Mononuclear cell (primary cell): ENCODE data around the gene FMN1. TPM values are rescaled to one million over a fixed set of nuclear protein-coding genes. Genes with fewer than 3 reads are reported as not detected.

Experiments used
- H3K27me3 ChIP-seq: 2 replicates; pipeline ENCODE4 v1.6.0; 2011; ENCODE audit warnings: low read length, control low read depth; ENCODE audit not compliant: insufficient read depth
- H3K4me1 ChIP-seq: 2 replicates; pipeline ENCODE4 v1.5.1; 2011; ENCODE audit warnings: mild to moderate bottlenecking, low read length, control low read depth; ENCODE audit not compliant: insufficient read depth
- H3K4me3 ChIP-seq: 2 replicates; pipeline ENCODE4 v1.5.1; 2011; ENCODE audit warnings: mild to moderate bottlenecking, low read length, moderate library complexity
- H3K9me3 ChIP-seq: 2 replicates; pipeline ENCODE4 v1.5.1; 2011; ENCODE audit warnings: low read depth, mild to moderate bottlenecking, control low read depth, low read length
- total RNA-seq: library from RNA; depleted of rRNA; stranded (reverse); fragments of >200 nt; gene quantifications from one replicate; pipeline ENCODE4 v1.2.3, GENCODE V29; 2012

The FMN1 gene
- total RNA-seq, 1 donor, result 31.2 TPM

DNA sequence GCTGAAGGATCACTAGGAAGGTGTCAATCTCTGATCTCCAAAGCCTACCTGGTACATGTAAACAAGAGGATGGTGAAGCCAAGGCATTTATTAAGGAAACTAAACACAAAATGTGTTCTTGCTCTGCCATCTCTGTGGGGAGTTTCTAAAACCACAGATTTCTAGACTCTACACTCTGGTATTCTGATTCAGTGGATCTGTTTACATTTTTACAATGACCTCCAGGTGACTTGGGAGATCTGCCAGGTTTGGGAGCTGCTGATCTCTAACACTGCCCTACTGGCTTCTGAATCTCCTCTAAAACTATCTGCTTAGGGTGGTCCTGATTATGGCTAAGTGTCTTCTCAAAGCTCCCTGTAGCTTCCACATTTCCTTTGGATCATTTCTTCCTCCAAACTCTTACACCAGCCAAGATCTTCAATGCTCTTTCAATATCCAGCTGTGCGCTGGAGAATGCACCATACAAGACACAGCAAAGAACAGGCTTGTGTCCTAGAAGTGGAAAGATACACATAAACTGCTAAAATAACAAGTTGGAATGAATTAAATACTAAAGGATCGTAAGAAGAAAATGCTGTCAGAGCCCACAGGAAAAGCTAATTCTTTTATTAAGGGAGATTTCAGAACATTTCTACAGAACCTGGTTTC, 404.0 kb downstream of the FMN1 start:
- H3K27me3 ChIP-seq, result no peaks in the 10 kb centered on the region
- no peaks in the 10 kb centered on the region for H3K9me3 ChIP-seq
- H3K4me3 ChIP-seq, result no peak overlapping the region
- H3K4me1 ChIP-seq, result no peaks in the 10 kb centered on the region

DNA sequence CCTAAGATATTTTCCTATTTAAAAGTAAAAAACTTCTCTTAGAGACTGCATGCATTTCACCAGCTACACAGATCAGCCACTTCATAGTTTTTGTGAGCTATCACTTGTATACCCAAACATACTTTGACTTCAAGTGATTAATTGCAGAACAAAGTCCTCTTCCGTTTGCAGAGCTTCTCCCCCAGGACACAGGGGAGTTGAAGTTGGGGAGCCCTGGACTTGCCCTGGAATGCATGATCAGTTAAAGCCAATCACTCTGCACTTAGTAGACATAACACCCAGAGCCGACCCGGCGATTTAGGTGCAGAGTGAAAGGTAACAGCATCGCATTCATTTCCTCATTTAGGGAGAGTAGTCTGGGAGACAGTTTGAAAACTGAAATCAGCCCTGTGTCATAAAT, 406.6 kb downstream of the FMN1 start:
- H3K4me1 ChIP-seq, result no peaks in the 10 kb centered on the region
- no peaks in the 10 kb centered on the region for H3K27me3 ChIP-seq
- H3K9me3 ChIP-seq, result no peaks in the 10 kb centered on the region
- H3K4me3 ChIP-seq, result no peak overlapping the region

DNA sequence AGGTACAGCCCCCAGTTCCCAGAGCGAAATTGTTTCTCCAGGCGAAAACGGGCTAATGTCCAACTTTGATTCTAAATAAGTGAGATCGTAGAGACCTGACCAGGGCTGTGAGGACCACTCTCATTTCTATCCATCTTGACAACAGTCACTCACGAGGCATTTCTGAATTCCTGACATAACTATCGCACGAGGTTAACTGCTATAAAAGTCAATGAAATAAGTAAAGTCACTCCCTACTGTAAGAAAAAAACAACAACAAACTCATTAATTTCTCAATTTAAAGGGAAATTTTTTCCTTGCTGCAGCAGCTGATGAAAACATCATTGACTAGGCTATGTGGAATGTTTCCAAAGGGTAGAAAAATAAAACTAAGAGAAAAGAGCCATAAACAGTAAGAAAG, 407.6 kb downstream of the FMN1 start:
- H3K9me3 ChIP-seq, result no peaks in the 10 kb centered on the region
- no peaks in the 10 kb centered on the region for H3K4me1 ChIP-seq
- no peaks in the 10 kb centered on the region for H3K27me3 ChIP-seq
- no peak overlapping the region for H3K4me3 ChIP-seq

DNA sequence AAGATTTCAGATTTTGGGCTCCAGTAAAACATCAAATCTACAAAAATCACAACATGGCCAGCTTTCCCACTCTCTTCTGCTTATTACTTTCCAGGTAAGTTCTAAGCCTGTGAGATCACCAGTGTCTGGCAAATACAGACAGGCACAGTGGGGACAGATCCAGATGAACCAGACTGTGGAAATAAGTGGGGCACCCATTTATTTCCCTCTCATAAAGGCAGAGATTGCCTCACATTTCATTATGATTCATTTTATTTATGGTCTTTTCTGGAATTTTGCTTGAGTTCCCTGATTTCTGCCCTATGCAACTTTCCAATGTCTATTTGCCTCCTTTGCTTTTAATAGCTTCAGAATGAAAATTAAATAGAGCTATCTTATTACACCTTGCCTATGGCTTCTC, 409.9 kb downstream of the FMN1 start:
- Histone ChIP-seq H3K27me3 (no peaks in the 10 kb centered on the region), H3K4me3 (no peak overlapping the region), H3K4me1 (no peaks in the 10 kb centered on the region), H3K9me3 (peaks cover 3% of the 10 kb centered on the region)

DNA sequence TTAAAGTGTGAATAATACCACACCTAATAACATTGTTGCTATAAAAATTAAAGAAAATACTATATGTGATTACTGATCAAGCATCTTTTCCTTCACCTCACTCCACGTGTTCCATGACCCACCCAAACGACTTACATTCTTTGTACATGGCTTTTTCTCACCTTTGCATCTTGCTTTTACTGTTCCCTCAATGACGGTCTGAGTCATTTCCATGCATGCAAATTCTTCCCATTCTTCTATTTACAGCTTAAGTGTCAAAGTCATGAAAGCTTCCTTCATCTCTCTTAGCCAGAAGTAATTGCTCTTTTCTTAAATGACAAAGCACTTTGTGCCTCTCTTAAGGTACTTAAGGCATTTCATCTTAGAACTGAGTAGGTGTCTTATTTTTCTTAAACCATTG, 412.7 kb downstream of the FMN1 start:
- H3K4me3 ChIP-seq, result no peak overlapping the region
- H3K9me3 ChIP-seq, result peaks cover 15% of the 10 kb centered on the region
- no peaks in the 10 kb centered on the region for H3K4me1 ChIP-seq
- H3K27me3 ChIP-seq, result no peaks in the 10 kb centered on the region

DNA sequence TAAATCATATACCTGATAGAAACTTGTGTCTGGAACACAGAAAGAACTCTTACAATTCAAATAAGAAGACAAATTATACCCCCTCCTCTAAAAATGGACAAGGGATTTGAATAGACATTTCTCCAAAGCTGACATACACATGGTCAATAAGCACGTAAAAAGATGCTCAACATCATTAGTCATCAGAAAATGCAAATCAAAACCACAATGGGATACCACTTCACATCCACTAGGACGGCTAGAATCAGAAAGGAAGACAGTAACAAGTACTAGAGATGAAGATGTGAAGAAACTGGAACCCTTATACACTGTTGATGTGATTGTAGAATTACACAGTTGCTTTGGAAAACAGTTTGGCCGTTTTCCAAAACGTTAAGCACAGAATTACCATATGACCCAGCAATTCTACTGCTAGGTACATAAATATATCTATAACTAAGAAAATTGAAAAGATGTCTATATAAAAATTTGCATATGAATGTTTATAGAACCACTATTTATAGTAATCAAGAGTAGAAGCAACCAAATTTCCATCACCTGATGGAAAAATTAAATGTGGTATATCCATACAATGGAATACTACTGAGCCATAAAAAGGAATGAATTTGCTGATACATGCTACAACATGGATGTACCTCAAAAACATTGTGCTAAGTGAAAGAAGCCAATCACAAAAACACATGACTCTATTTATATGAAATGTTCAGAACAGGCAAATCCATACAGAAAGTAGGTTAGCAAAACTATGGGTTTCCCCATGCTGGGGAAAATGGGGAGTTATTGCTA, 415.9 kb downstream of the FMN1 start:
- H3K9me3 ChIP-seq, result peaks cover 15% of the 10 kb centered on the region
- H3K4me1 ChIP-seq, result no peaks in the 10 kb centered on the region
- H3K4me3 ChIP-seq, result no peak overlapping the region
- H3K27me3 ChIP-seq, result no peaks in the 10 kb centered on the region

DNA sequence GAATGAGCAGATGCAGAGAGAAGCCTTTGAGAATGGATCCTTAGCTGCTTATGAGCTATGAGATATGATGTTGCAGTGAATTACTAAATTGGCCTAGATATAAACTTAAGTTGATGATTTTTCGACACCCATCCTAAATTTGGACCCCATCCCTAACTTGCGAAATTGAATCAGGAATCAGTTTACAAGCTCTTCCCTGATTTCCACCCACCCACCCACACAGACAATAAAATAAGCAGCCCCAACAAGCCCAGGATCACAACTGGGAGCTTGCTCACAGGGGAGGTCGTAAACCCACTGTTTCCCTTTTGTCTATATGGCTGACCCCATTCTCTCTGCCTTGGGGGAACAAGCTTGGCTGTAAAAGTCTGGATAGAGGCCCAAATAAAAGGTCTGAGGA, 419.4 kb downstream of the FMN1 start:
- H3K4me3 ChIP-seq, result no peak overlapping the region
- no peaks in the 10 kb centered on the region for H3K4me1 ChIP-seq
- no peaks in the 10 kb centered on the region for H3K27me3 ChIP-seq
- H3K9me3 ChIP-seq, result peaks cover 15% of the 10 kb centered on the region

DNA sequence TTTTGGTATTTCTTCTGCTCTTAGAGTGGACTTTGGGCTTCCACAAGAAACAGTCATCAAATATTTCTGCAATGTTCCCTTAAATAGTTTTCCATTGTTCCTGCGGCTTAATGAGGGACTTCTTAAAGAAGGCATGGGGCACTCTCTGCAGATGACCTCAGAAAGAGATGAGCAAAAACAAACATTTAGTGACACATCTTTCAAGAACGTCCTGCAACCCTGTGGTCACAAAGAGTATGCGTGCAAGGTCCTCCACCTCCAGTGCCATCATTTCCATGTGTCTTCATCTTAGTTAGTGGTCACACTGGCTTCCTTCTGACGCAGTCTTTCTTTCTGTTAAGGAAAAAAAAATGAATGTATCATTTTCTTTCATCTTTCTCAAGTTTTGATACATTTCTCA, 420.5 kb downstream of the FMN1 start:
- Histone ChIP-seq H3K9me3 (peaks cover 7% of the 10 kb centered on the region), H3K4me3 (no peak overlapping the region), H3K4me1 (no peaks in the 10 kb centered on the region), H3K27me3 (no peaks in the 10 kb centered on the region)

DNA sequence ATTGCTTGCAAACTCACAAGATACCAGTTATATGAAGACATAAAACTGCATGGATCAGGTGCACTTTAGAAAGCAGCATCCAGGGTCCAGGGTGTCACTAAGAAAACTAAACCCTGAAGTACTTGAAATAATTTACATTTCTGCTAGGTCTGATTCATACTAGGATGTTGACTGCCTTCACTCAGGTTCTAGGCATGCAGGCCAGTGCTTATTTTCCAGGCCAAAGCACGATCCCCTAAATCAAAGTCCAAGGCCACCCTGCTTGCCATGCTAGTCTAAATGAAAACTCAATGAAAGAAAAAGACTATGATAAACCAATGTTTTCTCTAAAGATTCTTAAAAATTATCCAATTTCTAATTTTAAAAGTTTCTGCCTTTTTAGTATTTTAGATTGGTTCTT, 427.3 kb downstream of the FMN1 start:
- H3K27me3 ChIP-seq, result no peaks in the 10 kb centered on the region
- H3K4me1 ChIP-seq, result no peaks in the 10 kb centered on the region
- no peaks in the 10 kb centered on the region for H3K9me3 ChIP-seq
- no peak overlapping the region for H3K4me3 ChIP-seq

DNA sequence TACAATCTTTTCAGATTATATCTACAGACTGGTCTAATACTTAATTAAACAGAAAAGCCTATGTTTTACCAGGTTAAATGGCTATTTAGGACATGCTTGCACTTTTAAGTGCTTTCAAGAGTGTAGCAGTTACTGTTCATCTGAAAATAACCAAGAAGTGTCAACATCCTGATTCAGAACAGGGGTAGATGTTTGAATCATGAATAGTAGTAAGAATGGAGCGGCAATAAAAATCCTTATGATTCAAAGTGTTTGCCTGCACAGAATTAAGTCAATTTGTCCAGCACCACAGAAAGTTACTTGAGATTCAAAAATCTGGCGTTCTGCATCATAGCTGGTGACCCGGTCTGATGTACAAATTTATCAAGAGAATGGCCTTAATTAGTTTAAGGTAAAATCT, 428.4 kb downstream of the FMN1 start:
- no peak overlapping the region for H3K4me3 ChIP-seq
- H3K27me3 ChIP-seq, result no peaks in the 10 kb centered on the region
- H3K9me3 ChIP-seq, result no peaks in the 10 kb centered on the region
- H3K4me1 ChIP-seq, result no peaks in the 10 kb centered on the region

DNA sequence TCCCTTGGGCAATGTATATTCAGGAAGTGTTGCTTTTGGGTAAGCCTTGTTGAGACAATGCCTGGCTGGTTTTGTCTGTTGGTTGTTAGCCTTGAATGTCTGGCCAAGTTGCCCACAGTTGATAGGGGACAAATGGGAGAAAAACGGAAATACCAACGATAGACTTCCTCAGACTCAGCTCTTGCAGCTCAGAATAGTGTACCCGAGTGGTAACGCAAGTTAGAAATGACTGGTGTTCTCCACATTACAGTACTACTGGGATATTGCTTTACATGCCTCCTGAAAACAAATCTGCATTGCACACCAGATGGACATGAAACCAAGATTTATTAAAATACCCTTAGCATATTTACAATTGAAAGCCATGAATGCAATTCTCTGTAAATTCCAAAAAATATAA, 429.3 kb downstream of the FMN1 start:
- Histone ChIP-seq H3K4me1 (no peaks in the 10 kb centered on the region), H3K4me3 (no peak overlapping the region), H3K9me3 (no peaks in the 10 kb centered on the region), H3K27me3 (no peaks in the 10 kb centered on the region)

DNA sequence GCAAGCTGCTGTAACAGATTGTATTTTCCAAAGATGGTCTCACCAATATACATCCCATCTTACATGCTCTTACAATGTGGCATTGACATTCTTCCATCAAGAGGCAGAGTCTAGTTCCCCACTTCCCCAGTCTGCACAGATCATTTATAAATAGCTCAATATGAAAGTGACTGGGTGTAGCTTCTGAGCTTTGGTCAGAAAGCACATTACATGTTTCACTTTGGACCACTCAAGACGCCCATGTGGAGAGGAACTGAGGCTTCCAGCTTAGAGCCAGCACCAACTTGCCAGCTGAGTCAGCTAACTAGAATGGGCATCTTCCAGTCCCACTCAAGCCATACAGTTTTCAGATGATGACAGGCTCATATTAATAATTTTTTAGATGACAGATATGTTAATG, 431.2 kb downstream of the FMN1 start:
- Histone ChIP-seq H3K4me1 (no peaks in the 10 kb centered on the region), H3K9me3 (no peaks in the 10 kb centered on the region), H3K4me3 (no peak overlapping the region), H3K27me3 (peaks cover 5% of the 10 kb centered on the region)

DNA sequence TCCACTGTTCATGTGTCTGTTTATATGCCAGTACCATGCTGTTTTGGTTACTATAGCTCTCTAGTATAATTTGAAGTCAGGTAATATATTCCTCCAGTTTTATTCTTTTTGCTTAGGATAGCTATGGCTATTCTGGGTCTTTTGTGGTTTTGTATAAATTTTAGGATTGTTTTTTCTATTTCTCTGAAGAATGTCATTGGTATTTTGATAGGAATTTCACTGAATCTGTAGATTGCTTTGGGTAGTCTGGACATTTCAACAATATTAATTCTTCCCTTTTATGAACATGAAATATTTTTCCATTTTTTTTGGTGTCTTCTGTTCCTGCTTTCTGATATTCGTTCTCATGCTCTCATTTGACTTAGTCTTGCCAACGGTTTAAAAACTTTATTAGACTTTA, 437.1 kb downstream of the FMN1 start:
- Histone ChIP-seq H3K27me3 (peaks cover 7% of the 10 kb centered on the region), H3K4me1 (no peaks in the 10 kb centered on the region), H3K9me3 (no peaks in the 10 kb centered on the region), H3K4me3 (no peak overlapping the region)

DNA sequence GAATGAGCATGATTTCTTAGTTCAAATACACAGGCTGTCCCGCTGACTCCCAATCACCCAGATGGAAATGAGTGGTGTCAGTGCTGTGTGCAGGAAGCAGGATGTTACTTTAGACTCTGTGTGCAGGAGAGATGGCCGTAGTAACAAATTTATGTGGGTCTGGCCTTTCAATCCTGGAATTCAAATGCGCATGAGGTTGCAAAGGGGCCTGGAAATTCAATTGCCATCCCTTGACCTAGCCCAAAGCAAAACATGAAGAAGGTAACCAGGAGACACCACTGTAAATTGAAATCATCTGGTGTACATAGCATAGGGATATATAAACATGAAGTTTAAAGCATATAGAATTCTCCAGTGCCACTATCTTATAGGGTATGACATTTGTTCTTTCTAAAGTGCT, 443.5 kb downstream of the FMN1 start:
- no peak overlapping the region for H3K4me3 ChIP-seq
- H3K27me3 ChIP-seq, result no peaks in the 10 kb centered on the region
- no peaks in the 10 kb centered on the region for H3K9me3 ChIP-seq
- no peaks in the 10 kb centered on the region for H3K4me1 ChIP-seq

DNA sequence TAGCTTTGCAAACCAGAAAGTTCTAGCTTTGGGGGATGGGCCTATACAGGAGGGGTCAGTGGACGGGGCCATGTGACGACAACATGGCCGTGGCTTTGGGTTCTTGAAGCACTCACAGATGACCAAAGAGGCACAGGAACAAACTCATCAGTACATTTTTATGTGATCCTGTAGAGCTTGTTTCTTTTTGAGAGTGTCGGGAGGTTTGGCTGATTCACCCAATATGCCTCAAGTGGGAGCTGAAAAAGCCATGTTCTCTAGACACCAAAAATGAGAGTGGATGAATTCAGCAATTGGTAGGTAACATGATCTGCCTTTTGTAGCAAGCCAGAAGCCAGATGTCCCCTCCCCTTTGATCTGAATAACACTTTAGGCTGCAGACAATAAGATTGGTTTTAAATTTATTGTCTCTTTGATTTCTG, 446.6 kb downstream of the FMN1 start:
- H3K9me3 ChIP-seq, result no peaks in the 10 kb centered on the region
- H3K27me3 ChIP-seq, result no peaks in the 10 kb centered on the region
- no peaks in the 10 kb centered on the region for H3K4me1 ChIP-seq
- H3K4me3 ChIP-seq, result no peak overlapping the region
